GM18519 (cell line): ENCODE data around the gene PPP1R3F.
"Not testable (repeated sequence)": the region's sequence is repeated elsewhere in the genome, so short reads cannot be mapped to it uniquely, and the experiment has no call there.

Source experiments
- ATAC-seq: cut with Tn5 transposase; IDR thresholded peaks from one replicate; pipeline ENCODE4 v1.9.1; 2021; ENCODE audit warnings: mild to moderate bottlenecking, moderate library complexity; ENCODE audit not compliant: unreplicated experiment, low FRiP score

The PPP1R3F gene

DNA sequence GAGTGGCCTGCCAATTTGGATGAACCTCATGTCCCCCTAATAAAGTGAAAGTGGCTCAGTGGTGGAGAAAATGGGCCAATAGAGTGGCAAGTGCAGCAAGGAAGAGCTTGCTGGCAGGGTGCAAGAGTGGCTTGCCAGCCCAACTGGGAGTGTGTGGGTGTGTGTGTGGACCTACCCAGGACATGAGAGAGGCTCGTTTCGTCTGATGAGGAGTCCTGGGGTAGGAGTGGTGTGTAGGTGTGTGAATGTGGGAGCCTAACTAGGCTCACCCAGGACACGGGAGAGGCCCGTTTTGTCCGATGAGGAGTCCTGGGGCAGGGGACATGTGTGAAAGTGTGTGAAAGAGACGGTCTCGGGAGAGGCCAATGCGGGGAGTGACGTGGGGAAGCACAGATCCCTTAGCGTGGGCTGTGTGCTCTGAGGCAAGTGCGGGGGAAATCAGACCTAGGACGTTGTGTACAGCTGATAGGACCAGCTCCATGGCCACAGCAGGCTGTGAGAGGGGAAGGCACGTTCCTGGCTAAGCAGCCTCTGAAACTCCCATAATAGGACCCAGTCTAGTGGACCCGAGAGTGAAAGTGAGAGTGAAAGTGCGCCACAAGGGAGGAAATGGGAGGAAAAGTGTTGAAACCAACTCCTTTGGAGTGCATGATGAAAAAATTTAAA, 39.1 kb downstream of the PPP1R3F start:
- ATAC-seq, result no peak

DNA sequence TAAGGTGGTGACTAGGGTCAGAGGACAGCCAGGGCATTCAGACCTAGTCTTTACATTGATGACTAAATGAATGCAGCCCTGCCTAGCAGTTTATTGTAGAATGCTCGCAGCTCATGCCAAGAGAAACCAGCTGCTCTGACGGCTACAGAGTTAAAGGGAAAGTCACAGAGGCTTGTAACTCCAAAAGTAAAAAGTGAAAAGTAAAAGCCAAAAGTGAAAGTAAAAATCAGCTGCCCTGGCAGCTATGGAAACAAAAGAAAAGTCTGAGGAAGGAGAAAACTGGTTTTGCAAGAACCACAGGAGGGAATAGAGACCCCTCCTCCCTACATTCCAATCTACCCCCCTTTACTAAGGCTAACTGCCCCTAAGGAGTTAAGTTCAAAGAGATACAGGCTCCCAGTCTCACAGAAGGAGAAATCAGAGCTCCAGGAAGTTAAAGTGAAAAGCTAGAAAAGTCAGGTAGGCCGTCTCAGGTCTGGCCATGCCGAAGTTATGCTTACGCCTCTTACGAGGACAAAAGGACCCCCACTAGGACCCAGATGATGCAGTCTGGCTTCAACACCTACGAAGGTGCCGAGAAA, 39.9 kb downstream of the PPP1R3F start:
- ATAC-seq, result no peak

DNA sequence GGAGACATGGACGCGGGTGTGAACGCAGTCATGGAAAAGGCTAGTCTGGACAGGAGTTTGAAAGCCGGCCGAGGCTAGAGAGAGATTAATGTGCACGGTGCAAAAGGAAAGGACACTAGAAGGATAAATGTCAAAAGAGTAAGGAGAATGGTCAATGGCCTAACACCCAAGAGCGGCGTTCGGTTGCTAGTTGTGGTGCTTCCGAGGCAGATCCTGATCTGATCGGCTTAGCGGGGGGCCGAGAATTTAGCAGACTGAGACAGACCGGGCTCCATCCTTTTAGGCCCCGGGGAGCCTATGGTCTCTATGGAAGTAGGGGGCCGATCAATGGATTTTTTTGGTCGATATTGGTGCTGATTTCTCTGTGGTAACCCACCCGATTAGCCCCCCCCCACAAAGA, 40.8 kb downstream of the PPP1R3F start:
- no peak for ATAC-seq

DNA sequence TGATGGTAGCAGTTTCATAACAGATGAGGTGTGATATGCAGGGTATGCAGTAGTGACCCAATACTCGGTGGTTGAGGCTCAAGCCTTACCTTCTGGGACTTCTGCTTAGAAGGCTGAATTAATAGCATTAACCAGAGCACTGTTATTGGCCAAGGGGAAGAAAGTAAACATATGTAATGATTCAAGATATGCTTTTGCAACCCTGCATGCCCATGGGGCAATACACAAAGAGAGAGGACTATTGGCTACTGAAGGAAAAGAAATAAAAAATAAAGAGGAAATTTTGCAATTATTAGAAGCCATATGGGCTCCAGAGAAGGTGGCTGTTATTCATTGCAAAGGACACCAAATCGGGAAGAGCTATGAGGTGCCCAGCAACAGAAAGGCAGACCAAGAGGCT, 42.6 kb downstream of the PPP1R3F start:
- ATAC-seq, result no peak

DNA sequence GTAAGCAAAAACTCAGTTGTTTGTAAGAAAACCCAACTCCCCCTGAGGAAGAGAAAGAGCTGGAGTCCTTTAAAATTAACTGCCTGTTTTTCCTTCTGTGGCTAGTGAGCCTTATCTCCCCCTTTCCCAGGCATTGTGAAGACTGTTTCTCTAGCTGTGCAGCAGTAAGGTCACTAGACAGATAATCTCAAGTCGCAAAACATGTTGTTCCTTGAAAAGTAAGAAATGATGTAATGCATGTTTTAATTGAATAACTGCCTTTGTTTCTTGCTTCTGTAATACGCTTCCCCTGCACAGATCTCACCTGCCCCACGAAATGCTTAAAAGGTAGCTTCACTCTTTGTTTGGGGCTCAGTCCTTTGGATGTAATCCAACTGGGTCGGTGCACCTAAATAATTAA, 46.5 kb downstream of the PPP1R3F start:
- ATAC-seq, result no peak

DNA sequence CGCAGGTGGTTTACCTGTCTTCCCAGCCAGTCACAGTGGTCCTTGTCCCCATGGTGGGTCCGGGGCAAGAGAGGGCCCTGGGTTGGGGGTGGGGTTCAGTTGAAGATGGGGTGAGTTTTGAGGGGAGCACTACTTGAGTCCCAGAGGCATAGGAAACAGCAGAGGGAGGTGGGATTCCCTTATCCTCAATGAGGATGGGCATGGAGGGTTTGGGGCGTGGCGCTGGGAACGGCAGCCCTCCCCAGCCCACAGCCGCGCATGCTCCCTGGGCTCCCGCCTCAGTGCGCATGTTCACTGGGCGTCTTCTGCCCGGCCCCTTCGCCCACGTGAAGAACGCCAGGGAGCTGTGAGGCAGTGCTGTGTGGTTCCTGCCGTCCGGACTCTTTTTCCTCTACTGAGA, 52.1 kb downstream of the PPP1R3F start, which contains the start of gene GAGE12J:
TSS of gene GAGE12J (plus strand) at position 301 of the 400 bp plus-strand sequence. CDS start 1,157 bp downstream, outside the sequence.
- not testable (repeated sequence) for ATAC-seq

DNA sequence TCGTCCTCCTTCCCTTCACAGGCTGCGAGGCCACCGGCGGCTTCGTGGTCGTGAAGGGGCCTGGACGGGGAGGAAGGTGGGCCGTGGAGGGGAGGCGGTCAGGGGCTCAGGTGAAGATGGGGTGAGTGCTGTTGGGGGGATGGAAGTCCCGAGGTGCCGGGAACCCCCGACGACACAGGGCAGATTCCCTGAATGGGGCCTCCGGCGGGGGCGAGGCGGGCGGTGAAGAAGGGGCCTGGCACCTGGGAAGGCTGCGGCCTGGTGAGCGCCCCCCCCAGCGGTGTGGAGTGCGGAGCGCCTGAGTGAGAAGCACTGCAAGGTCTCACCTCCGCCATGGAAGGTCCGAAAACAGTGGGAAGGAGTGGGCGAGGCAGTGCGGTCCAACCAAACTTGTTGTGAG, 52.7 kb downstream of the PPP1R3F start:
- not testable (repeated sequence) for ATAC-seq

DNA sequence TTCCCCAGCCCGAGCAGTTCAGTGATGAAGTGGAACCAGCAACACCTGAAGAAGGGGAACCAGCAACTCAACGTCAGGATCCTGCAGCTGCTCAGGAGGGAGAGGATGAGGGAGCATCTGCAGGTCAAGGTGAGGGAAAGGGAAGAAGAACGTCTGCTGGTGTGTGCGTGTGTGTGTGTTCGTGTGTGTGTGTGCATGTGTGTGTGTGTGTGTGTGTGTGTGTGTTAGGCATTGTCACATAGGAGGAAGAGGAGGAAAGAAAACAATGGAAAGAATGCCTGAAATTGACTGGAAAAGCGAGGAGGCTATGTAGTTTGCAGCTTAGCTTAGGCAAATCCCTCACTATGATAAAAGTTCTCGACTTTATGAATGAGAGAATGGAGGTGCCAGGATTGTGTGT, 54.1 kb downstream of the PPP1R3F start:
- ATAC-seq, result not testable (repeated sequence)

DNA sequence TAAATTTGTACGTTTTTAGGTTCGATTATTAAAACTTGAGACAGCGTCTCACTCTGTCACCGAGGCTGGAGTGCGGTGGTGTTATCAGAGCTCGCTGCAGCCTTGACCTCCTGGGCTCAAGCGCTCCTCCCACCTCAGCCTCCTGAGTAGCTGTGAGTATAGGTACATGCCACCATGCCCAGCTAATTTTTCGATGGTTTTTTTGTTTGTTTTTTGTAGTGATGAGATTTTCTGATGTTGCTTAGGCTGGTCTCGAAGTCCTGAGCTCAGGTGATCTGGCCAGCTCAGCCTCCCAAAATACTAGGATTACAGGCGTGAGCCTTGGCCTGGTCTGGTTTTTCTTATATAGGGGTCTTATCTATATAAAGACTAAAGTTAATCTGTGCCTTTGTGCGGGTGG, 60.8 kb downstream of the PPP1R3F start:
- ATAC-seq, result not testable (repeated sequence)

DNA sequence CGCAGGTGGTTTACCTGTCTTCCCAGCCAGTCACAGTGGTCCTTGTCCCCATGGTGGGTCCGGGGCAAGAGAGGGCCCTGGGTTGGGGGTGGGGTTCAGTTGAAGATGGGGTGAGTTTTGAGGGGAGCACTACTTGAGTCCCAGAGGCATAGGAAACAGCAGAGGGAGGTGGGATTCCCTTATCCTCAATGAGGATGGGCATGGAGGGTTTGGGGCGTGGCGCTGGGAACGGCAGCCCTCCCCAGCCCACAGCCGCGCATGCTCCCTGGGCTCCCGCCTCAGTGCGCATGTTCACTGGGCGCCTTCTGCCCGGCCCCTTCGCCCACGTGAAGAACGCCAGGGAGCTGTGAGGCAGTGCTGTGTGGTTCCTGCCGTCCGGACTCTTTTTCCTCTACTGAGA, 61.7 kb downstream of the PPP1R3F start, which contains the start of gene GAGE13:
TSS of gene GAGE13 (plus strand) at position 301 of the 400 bp plus-strand sequence. CDS start 1,156 bp downstream, outside the sequence.
- ATAC-seq, result not testable (repeated sequence)

DNA sequence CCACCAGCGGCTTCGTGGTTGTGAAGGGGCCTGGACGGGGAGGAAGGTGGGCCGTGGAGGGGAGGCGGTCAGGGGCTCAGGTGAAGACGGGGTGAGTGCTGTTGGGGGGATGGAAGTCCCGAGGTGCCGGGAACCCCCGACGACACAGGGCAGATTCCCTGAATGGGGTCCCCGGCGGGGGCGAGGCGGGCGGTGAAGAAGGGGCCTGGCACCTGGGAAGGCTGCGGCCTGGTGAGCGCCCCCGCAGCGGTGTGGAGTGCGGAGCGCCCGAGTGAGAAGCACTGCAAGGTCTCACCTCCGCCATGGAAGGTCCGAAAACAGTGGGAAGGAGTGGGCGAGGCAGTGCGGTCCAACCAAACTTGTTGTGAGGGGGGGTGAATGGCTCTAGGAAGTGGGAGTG, 62.2 kb downstream of the PPP1R3F start:
- not testable (repeated sequence) for ATAC-seq
